ENCODE results near the gene GTF3C2.

The GTF3C2 gene

GRCh38 chr2:27356382-27357181, at the start of gene GTF3C2:
Gene GTF3C2, minus strand, starts transcription at chr2:27356764. Its CDS starts 13,210 bp downstream, at chr2:27343554.
- DNase-seq = peak; percentile 87

DNA sequence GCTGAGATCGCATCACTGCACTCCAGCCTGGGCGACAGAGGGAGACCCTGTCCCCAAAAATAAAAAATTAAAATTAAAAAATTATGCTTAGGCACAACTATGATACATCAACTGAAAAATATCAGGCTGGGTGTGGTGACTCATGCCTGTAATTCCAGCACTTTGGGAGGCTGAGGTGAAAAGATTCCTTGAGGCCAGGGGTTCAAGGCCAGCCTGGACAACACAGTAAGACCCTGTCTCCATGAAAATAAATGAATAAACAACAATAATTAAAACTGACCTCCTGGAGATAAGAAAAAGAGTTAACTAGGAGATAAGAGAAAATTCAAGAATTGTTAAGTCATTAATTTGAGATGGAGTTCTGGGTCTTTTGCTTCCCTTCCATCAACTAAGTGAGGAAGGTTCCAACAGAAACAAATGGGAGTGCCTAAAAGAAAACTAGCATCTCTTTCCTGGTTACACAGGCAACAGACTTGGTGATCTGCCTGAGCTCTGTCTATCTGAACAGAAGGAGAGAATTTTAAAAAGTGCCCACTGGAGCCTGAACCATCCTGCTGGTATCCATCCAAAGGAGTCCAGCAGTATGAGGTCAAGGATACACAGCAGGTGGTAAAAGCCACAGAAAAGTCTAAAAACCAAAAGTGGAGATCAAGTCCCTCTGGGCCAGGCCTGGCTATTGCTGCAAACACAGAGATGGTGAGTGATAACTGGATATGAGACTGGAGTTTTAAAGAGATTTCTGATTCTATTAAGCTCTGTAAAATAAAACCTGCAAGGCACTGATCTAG, 44.0 kb upstream of the GTF3C2 start:
- no peak for DNase-seq

DNA sequence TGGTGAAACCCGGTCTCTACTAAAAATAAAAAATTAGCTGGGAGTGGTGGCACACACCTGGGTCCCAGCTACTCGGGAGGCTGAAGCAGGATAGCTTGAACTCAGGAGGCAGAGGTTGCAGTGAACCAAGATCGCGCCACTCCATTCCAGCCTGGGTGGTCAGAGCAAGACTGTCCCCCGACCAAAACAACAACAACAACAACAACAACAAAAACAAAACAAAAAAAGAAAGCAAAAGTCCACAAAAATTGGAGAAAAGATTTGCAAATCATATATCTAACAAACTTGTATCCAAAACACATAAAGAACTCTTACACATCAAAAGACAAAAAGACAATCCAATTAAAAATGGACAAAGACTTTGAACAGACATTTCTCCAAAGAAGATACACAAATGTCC, 42.4 kb upstream of the GTF3C2 start:
- no peak for DNase-seq

- DNase-seq = no peak
These were observed 36.7 kb upstream of the GTF3C2 start for GRCh38 chr2:27393225-27393624.

DNA sequence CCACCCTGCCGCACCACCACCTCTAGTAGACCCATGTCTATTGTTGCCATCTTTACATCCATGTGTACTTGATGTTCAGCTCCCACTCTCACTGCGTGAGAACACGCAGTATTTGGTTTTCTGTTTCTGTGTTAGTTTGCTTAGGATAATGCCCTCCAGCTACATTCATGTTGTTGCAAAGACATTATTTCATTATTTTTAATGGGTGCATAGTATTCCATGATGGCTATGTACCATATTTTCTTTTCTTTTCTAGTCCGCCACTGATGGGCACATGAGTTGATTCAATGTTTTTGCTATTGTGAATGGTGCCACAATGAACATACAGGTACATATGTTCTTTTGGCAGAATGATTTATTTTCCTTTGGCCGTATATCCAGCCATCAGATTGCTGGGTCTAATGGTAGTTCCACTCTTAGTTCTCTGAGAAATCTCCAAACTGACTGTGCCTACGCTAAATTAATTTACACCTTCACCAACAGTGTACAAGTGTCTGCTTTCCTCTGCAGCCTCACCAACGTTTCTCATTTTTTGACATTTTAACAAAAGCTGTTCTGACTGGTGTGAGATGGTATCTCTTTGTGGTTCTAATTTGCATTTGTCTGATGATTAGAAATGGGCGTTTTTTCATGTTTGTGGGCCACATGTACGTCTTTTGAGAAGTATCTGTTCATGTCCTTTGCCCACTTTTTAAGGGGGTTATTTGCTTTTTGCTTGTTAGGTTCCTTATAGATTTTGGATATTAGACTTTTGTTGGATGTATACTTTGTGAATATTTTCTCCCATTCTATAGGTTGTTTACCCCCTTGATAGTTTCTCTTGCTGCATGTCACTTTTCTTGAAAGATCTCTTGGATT, 34.5 kb upstream of the GTF3C2 start:
- no peak for DNase-seq

DNA sequence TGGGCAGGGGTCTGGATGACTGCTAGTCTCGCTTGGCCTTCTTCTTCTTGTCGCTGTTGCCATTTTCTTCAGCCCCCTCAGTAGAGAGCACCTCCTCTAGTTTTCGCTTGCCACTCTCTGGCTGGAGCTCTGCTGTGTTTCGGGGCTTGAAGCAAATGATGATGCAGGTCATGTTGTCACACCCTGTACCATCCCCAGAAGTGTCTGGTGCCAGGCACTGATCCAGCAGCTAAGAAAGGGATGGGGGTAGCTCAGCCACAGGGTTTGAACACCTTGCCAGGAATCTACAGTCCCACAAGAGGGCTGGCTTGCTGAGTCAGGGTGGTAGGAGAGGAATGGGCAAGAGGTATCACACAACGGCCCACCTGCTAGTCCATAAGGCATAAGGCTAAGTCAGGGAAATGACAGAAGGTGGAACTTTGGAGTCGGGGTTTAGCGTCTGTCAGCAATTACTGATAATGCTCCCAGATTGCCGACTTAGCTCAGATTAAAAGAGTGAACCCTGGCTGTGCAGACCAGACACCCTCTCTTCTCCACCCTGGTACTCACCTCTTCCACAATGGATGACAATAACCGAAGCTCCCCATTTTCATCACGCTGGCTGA, 25.1 kb upstream of the GTF3C2 start:
- DNase-seq = no peak

DNA sequence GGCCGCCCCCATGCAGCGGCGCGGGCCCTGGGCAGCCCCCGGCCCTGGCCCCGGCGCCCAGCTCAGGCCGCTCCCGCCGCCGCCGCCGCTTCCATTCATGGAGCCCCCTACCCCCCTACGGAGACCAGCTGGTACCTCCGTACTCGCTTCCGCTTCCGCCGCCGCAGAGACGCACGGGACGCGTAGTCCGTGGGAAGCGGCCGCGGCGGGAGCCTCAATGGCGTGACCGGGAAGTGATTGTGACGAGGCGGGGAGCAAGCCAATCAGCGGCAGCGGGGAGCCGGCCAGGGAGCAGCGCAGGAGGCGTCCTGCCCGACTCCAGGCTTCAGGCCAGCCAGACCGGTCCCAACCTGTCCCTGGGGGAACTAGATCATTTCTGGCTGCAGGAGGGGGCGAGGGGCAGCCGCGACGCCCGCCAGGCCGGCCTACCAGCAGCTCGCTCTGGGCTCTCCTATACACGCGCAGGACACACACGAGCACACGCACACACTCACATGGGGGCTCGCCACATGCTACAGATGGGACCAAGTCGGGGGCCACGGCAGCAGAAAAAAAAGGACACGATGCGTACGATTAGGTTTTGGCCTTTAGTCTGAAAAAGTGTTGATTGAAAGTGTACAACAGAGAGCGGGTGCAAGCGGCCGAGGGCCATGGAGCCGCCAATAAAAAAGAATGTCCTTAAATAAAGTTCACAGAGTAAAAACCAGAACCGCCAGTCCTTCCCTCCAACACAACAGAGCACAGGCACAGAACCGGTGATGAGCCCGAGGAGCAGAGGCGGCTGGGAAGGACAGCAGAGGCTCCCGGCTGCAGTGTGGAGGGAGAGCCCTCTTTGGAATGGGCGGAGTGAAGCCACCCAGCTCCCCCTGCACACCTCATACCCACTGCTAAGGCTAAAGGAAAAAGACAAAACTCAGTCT, 24.3 kb upstream of the GTF3C2 start, which contains the start of gene ZNF513:
Gene ZNF513 (minus strand): TSS at position 109 of the 920 bp plus-strand sequence. CDS start 208 bp downstream, outside the sequence.
- peak; percentile 83 for DNase-seq

GRCh38 chr2:27379836-27380625, 23.5 kb upstream of the GTF3C2 start:
- DNase-seq = no peak

DNA sequence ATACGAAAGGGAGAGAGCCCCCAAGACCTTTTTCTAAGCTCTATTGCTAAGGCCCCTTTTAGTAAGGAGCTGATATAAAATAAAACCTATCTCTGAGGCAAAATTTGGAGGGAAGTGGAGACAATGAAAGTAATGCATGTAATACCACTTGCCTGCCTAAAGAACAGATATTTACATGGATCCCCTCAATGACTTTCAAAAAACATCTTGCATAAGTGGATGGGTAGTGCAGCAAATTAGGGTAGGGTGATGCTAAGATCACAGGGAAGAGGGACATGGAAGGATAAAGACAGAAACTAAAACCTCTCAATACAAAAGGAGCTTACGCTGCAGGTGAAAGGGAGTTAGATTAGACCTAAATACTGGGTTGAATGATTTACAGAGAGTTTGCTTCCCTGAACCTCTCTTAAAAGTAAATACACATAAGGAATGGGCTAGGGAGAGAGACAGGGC, 22.8 kb upstream of the GTF3C2 start:
- DNase-seq = no peak

DNA sequence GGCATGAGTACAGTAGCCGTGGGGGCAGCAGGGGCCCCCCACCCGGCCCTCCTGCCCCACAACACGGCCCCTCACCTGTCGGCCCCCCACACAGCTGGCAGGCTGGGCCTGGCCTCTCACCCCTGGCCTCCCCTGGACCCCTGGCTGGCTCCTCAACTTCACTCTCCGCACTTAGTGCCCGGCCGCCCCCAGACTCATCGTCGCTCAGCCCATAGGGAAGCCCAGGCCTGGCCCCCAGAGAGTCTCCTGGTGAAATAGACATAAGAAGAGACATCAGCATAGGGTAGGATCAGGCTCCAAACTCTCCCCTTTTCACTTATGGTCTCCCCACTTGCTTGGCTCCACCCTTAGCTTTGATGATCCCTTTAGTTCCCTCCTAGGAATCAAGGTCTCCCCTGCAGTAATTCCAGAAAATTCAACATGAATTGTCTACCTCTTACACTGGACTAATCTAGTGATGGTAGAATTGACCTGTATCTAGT, 22.3 kb upstream of the GTF3C2 start:
- DNase-seq = no peak

DNA sequence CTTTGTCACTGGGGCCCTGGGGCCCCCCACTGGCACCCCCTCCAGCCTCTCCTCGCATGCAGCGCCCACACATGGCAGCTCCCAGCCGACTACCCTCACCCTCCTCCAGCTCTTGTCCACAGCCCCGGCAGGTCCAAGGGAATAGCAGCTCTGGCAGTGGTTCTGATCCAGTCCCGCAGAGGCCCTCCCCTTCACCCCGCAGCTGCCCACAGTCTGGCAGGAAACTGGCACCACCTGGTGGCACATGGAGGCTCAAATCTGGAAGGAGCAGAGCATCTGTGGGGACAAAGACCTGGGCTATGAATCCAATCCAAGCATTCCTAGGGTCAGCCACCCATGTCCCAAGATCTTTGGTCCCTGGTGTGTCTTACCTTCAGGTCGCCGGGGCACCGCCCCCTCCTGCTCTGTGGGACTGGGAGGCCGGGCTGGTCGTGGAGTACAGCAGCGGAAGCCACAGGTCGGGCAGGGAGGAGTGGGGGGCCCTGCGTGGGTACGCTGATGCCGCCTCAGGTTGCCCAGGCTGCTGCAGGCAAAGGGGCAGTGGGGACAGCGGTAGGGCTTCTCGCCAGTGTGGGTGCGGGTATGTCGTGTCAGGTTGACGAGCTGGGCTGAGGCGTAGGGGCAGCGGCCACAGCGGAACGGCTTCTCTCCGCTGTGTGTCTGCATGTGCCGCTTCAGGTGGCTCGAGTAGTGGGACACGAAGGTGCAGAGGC, 21.7 kb upstream of the GTF3C2 start:
- DNase-seq = no peak

DNA sequence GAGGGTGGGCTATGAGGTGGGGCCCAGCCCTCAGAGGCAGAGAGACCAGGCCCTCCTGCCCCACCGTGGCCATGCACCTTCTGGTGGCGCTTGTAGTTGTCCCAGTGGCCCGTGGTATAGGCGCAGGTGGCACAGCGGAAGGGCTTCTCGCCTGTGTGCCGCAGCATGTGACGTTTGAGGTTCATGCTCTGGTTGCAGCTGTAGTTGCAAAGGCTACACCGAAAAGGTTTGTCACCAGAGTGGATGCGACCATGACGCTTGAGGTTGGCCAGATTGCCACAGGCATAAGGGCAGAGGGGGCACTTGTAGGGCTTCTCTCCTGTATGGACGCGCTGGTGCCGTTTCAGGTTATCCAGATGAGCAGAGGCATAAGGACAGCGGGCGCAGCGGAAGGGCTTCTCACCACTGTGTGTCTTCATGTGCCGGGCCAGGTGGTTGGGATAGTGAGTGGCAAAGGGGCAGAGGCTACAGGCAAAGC, 21.1 kb upstream of the GTF3C2 start:
- no peak for DNase-seq

DNA sequence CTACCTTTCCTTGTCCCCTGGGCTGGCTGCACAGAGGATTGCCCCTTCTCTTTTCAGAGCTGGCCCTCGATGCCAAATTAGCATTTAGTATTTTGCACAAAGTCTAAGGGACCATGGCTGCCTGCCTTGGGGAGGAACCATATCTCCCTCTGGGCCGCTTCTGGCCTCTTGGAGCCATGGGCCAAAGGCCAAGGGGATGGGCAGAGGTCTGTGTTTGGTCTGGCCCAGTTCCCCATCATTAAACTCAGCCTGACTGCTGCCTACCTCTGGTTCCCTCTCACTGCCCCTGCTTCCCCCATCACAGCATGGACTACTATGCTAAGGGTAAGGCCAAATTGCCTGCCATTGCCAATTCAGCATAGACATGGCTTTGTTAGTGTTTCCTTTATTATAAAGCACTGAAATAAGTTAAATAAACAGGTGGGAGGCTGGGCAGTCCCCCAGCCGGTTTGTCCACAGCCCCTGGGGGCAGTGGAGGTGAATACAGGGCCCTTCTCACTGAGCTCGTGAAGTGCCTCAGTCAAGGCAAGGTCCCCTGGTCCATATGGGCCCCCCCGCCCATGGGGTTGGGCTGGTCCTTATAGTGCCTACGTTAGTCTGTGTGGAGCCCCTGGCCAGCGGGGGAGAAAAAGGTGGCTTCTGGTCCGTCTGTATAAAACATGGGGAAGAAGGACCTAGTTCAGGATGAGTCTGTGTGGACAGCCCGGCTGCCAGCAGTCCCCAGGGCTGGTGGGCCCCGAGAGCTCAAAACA, 20.5 kb upstream of the GTF3C2 start:
- DNase-seq = no peak

- DNase-seq = no peak
These were observed 19.7 kb upstream of the GTF3C2 start for GRCh38 chr2:27376151-27376865.

- DNase-seq = no peak
These were observed 19.0 kb upstream of the GTF3C2 start for GRCh38 chr2:27375513-27376099.

DNA sequence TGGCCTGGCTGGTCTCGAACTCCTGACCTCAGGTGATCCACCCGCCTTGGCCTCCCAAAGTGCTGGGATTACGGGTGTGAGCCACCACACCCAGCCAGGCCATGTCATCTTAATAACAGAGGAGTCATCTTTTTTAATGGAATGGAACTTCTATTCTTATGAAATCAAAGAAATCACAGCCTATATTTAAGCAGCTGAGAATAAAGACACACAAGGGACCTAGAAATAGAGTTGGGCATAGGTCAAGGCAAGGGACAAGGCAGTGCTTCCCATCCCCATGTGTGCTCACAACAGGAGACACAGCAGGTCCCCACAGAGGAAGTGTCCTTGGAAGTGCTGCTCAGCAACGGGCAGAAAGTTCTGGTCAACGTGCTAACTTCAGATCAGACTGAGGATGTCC, 17.0 kb upstream of the GTF3C2 start:
- DNase-seq = no peak

- no peak for DNase-seq
These were observed 16.4 kb upstream of the GTF3C2 start for GRCh38 chr2:27372937-27373336.

Measured in activated effector memory CD4-positive, alpha-beta T cell treated with Interleukin-2 at 50 U/mL for 16 hours (primary cell).